Neural crest cell (in vitro differentiated cells): ENCODE results near the gene TMEM245. TPM values are rescaled to one million over a fixed set of nuclear protein-coding genes. Genes with fewer than 3 reads are reported as not detected.

Experiments used
- DNase-seq: peaks from one replicate; pipeline ENCODE4 v3.0.0; 2021; ENCODE audit warnings: low read depth, mixed read lengths, low spot score
- H3K27ac Mint-ChIP-seq: one replicate; pipeline ENCODE4 v1.8.0; 2021; ENCODE audit warnings: mild to moderate bottlenecking, mixed read lengths; ENCODE audit not compliant: unreplicated experiment
- H3K27me3 Mint-ChIP-seq: 2 replicates; pipeline ENCODE4 v1.8.0; 2021; ENCODE audit warnings: low read depth, mild to moderate bottlenecking, mixed read lengths
- H3K36me3 Mint-ChIP-seq: 2 replicates; pipeline ENCODE4 v1.8.0; 2021; ENCODE audit warnings: low read depth, mild to moderate bottlenecking, mixed read lengths
- H3K4me1 Mint-ChIP-seq: 2 replicates; pipeline ENCODE4 v1.8.0; 2021; ENCODE audit warnings: mixed read lengths
- H3K4me3 Mint-ChIP-seq: one replicate; pipeline ENCODE4 v1.8.0; 2021; ENCODE audit warnings: mild to moderate bottlenecking, mixed read lengths
- H3K9me3 Mint-ChIP-seq: 2 replicates; pipeline ENCODE4 v1.8.0; 2021; ENCODE audit warnings: mixed read lengths
- total RNA-seq: library from RNA; stranded (reverse); gene quantifications from 2 replicates; pipeline ENCODE4 v1.2.1, GENCODE V29; 2021
- TF ChIP-seq, protein P1 (sequence below): fragments of 200-600 bp; sonication (generic); conservative IDR thresholded peaks from 2 replicates; pipeline ENCODE4 v1.5.0; 2021; ENCODE audit warnings: antibody characterized with exemption, mild to moderate bottlenecking

Gene TMEM245
- total RNA-seq, 1 donor from 2014 or later: 38.7 TPM

DNA sequence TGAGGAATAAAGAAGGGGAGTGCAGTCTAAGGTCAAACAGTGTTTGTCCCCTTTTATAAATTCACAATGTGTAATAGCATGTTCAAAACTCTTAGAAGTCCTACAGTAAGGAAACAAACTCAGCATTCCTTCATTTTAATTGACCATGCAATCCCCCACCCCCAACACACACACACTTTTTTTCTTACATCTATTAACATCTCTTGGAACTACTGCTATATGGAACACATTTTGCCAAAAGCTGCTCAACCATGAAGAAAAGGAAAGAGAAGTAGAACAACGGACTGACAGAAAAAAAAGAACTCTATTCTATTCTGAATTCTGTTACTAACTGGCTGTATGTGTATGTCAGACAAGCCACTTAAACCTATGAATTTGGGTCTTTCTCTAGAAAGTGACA is 103.6 kb downstream of the TMEM245 start:
- peak overlapping the region; percentile 41 for H3K27ac Mint-ChIP-seq
- no peaks in the 10 kb centered on the region for H3K27me3 Mint-ChIP-seq
- H3K4me3 Mint-ChIP-seq: peak overlapping the region; percentile 23
- peaks cover 38% of the 10 kb centered on the region for H3K4me1 Mint-ChIP-seq
- DNase-seq: no peak
- no peaks in the 10 kb centered on the region for H3K9me3 Mint-ChIP-seq
- TF ChIP-seq, protein P1, sequence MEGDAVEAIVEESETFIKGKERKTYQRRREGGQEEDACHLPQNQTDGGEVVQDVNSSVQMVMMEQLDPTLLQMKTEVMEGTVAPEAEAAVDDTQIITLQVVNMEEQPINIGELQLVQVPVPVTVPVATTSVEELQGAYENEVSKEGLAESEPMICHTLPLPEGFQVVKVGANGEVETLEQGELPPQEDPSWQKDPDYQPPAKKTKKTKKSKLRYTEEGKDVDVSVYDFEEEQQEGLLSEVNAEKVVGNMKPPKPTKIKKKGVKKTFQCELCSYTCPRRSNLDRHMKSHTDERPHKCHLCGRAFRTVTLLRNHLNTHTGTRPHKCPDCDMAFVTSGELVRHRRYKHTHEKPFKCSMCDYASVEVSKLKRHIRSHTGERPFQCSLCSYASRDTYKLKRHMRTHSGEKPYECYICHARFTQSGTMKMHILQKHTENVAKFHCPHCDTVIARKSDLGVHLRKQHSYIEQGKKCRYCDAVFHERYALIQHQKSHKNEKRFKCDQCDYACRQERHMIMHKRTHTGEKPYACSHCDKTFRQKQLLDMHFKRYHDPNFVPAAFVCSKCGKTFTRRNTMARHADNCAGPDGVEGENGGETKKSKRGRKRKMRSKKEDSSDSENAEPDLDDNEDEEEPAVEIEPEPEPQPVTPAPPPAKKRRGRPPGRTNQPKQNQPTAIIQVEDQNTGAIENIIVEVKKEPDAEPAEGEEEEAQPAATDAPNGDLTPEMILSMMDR: no peak
- peaks cover 9% of the 10 kb centered on the region for H3K36me3 Mint-ChIP-seq

DNA sequence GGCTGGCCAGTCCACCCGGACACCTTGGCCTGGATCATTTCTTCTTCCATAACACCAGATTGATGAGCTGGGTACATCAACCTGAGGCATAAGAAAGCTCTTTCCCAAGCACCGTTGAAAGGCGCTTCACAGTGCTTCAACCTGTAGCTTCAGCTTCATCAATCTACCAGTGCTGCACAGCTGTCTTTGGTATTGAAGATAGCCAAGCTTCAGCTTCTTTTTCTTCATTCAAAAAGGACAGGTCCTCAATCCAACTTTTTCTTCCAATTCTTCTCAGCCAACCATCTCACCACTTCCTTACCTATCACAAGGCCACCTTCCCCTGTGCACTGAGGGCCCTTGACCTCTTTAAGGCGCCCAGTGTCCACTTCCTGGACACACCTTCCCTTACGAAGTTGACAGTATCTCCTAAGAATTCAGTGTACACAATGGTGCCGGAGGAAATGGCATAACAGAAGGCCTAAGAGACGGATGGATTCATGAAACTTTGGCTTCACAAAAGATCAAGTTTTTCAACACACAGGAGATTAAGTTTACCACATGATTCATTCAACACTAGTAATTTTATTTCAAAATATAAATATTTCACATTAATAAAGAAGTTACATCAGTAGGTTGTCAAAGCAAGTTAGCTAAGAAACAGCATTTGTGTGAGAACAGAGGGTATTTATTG is 105.0 kb downstream of the TMEM245 start:
- peak overlapping the region; percentile 93 for H3K4me3 Mint-ChIP-seq

DNA sequence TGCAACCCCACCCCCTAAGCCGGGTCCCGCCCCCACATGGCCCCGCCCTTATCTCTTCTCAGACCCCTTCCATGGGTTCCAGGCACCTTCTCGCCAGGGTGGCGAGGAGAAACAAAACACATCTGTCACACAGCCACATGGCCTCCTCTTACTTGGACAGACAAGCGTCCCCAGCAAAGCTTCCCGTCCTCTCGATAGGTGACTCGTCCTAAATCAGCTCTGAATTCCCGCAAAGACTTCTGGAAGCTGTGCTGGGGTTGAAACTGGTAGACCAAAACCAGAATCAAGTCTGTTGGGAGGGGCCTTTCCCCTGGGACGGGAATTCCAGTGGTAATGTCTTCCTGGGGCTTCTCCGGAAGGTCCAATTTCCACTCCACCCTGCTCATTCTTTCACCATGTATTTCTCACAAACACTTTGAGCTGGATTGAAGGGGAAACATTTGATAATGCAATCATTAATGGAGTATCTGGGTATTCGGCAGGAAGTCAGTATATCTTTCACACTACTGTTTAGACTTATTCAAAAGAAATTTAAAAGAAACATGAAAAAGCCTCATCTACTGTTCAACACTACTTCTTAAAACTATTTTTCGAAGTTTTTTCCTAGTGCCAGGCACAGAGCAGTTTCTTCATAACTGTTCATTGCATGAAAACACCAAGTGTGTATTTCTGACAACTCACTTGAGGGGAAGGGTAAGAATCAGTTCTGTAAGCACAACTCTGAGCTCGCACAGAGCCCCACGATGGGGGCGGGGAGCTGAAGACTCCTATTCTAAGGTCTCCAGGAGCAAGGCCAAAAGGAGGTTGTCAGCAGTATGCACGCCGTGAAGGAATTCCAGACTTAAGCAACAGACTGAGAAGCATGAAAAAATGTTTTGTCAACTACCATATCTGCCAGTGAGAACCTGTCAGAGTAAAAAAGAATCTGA is 105.8 kb downstream of the TMEM245 start:
- Mint-ChIP-seq H3K27ac (peak overlapping the region; percentile 96), H3K27me3 (no peaks in the 10 kb centered on the region), H3K36me3 (peaks cover 3% of the 10 kb centered on the region), H3K4me3 (peak overlapping the region; percentile 93), H3K9me3 (no peaks in the 10 kb centered on the region), H3K4me1 (peaks cover 46% of the 10 kb centered on the region)
- no peak for DNase-seq
- TF ChIP-seq, protein P1: no peak

More for the DNA sequence above, 105.0 kb downstream of the TMEM245 start:
- Mint-ChIP-seq H3K27ac (no peak overlapping the region), H3K36me3 (peaks cover 9% of the 10 kb centered on the region), H3K9me3 (no peaks in the 10 kb centered on the region), H3K27me3 (no peaks in the 10 kb centered on the region), H3K4me1 (peaks cover 46% of the 10 kb centered on the region)
- TF ChIP-seq, protein P1: no peak
- no peak for DNase-seq

DNA sequence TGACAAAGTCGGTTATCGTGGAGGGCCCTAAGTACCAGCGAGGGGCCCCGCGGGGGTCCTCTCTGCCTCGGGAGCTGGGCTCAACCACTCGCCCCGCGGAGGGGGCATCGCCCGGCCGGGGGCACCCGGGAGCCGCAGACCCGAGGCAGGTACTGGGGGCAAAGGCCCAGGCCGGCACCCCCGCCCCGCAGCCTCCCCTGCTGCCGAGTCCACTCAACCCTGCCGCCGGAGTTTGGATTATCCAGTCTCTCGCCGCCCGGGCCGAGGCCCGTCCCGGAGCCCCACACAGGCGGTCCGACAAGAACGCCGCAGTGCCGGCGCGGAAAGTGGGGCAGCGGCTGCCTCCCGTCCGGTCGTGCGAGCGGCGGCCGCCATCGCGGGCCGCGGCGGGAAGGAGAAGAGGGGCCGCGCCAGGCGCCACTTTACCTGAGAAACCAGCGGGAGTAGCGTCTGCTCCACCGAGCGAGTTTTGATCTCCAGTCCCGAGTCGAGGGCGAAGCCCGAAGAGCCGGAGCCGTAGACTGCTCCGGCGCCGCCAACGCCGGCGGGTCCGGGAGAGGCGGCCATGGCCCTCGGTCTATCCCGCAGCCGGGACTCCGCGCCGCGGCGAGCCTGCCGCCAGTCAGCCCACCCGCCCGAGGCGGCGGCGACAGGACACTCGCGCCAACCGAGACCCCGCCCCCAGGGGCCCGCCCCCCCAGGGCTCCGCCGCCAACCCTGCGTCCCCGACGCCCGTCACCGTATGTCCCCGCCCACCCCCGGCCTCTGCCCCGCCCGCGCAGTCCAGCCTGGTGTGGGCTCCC is 106.7 kb downstream of the TMEM245 start, which contains the start of gene CTNNAL1:
Gene CTNNAL1, minus strand, starts transcription at position 624 of the 803 bp plus-strand sequence. Its CDS starts 57 bp downstream, at position 567.
- Mint-ChIP-seq H3K36me3 (peaks cover 3% of the 10 kb centered on the region), H3K4me1 (peaks cover 46% of the 10 kb centered on the region), H3K27ac (peak within 1 kb of the TSS; percentile 96), H3K4me3 (peak within 1 kb of the TSS; percentile 94), H3K9me3 (no peaks in the 10 kb centered on the region), H3K27me3 (no peaks in the 10 kb centered on the region)
- TF ChIP-seq, protein P1: no peak
- peak; percentile 92 for DNase-seq
